Tongue (tissue), 2 donors: ENCODE measurements around the gene B4GALNT2. TPM values are rescaled to one million over a fixed set of nuclear protein-coding genes. Genes with fewer than 3 reads are reported as not detected.
"Not testable (repeated sequence)": the region's sequence is repeated elsewhere in the genome, so short reads cannot be mapped to it uniquely, and the experiment has no call there.

Experiments used
- DNase-seq: peaks from one replicate; pipeline ENCODE4 v3.0.0-alpha.2; 2015
- total RNA-seq: library from RNA; depleted of rRNA; stranded (reverse); fragments of >200 nt; gene quantifications from one replicate; pipeline ENCODE4 v1.2.3, GENCODE V29; 2014

The B4GALNT2 gene
- total RNA-seq, result under 0.01 TPM

GRCh38 chr17:49132699-49133364 is at the start of gene B4GALNT2:
B4GALNT2 (plus strand) TSS chr17:49132769; CDS start chr17:49132793, 24 bp downstream.
- peak; percentile 6 for DNase-seq

DNA sequence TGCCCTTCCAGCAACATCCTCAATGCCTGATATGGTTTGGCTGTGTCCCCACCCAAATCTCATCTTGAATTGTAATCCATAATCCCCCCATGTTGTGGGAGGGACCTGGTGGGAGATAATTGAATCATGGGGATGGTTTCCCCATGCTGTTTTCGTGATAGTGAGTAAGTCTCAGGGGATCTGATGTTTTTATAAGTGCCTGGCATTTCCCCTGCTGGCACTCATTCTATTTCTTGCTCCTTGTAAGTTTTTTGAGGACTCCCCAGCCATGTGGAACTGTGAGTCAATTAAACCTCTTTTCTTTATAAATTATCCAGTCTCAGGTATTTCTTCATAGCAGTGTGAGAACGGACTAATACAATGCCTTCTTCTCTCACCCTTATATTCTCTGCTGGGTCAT is 47.5 kb upstream of the B4GALNT2 start:
- DNase-seq, result not testable (repeated sequence)

DNA sequence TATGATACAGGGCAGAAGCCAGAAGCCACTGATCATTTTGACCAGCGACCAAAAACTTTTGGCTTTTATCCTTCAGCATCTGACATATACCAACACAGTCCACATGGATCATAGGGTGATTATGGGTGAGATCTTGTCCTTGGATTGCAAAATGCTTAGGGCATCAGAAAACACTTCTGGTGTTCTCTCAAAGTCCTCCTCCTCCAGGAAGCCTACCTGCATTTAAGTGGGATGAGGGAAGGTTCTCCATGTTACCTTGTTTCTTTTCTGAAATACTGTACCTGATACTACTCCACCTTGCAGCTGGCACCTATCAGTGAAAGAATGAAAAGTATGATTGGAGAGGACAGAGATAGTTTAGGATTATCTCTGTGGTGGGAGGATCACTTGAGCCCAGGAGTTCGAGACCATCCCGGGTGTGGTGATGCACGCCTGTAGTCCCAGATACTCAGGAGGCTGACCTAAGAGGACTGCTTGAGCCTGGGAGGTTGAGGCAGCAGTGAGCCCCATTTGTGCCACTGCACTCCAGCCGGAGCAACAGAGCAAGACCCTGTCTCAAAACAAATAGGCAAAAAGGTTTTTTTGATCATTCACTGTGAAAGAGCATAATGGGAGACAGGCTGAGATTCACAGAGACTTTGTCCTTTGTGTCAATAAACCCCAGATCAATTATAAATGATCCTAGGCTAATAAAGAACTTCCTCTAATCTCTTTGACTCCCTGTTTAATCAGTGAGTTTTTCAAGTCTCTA is 46.8 kb upstream of the B4GALNT2 start:
- no peak for DNase-seq

- DNase-seq, result no peak
These were observed 46.3 kb upstream of the B4GALNT2 start for GRCh38 chr17:49086316-49086605.

GRCh38 chr17:49086649-49087048 is 45.9 kb upstream of the B4GALNT2 start:
- DNase-seq, result no peak

GRCh38 chr17:49089094-49089493 is 43.5 kb upstream of the B4GALNT2 start:
- no peak for DNase-seq

- DNase-seq, result peak; percentile 29
These were observed 41.5 kb upstream of the B4GALNT2 start for GRCh38 chr17:49090878-49091594.

- DNase-seq, result peak; percentile 25
These were observed 39.4 kb upstream of the B4GALNT2 start for GRCh38 chr17:49093131-49093530.

DNA sequence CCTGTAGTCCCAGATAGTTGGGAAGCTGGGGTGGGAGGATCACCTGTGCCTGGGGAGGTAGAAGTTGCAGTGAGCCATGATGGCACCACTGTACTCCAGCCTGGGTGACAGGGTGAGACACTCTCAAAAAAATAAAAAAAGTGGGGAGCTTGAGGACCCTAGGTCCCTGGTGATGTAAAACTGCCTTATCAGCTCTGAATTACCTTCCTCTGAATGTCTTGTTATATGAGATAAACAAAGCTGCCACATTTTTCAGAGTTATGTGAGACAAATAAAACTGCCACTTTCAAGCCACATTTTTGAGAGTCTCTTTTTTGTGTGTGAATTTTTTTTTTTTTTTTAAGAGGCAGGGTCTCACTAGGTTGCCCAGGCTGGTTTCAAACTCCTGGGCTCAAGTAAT is 32.0 kb upstream of the B4GALNT2 start:
- no peak for DNase-seq

GRCh38 chr17:49101054-49101534 is 31.5 kb upstream of the B4GALNT2 start:
- DNase-seq, result peak; percentile 2

GRCh38 chr17:49103360-49103759 is 29.2 kb upstream of the B4GALNT2 start:
- DNase-seq, result not testable (repeated sequence)

GRCh38 chr17:49104511-49105074 is 28.0 kb upstream of the B4GALNT2 start:
- no peak for DNase-seq

DNA sequence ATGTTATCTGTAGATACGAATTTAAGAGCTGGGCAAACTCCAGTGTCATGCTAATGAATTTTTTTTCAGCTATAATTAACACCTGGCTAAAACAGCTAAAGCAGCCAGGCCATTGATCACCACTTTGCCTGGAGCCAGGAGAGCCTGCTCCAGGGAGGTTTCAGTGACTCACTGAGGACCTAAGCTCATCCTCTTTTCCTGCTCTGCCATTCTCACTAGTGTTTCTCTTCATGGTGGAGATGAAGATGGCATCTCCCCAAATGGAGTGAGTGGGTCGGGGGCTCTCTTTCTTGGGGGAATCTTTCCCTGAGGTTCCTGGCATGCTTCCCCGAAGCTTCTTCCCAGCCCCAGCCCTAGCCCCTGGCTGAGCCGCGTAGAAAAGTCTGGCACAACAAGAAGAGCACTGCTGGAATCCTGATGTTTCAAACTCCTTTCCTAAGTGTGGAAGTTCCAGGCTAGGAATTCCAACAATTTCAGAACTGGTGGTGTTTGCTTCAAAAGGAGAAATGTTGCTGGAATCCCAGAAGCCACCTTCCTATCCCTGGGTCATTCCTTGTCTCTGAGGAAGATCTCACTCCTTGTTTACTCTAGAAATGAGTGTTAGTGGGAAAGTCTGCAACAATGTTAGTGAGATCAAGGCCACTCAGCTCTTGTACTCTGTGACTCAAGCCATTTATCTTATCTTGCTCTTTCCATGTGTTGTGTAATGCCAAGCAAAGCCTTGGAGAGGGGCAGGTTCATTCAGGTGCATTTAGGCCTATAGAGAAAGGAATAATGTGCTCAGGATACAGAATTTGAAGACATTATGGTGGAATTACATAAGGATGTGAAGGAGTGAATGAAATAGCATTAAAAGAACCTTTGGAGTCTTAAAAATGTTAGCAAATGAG is 26.0 kb upstream of the B4GALNT2 start:
- no peak for DNase-seq

GRCh38 chr17:49107211-49107557 is 25.4 kb upstream of the B4GALNT2 start:
- DNase-seq, result no peak

GRCh38 chr17:49108318-49108717 is 24.3 kb upstream of the B4GALNT2 start:
- no peak for DNase-seq

DNA sequence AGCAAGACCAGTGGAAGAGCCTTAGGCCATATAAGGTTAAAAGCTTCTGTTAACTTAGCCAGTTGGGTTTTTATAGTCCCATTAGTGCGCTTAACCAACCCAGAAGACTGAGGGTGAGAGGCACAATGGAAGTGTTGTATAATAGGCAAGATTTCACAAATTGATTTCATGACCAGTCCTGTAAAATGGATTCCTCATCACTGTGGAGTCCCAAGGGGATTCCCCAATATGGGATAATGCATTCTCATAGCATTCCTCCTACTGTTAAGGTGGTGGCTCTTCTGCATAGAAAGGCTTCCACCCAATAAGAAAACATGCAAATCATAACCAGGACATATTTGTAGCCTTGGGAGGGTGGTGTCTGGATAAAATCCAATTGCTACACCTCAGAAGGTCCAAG is 22.1 kb upstream of the B4GALNT2 start:
- DNase-seq, result no peak

GRCh38 chr17:49111934-49112333 is 20.6 kb upstream of the B4GALNT2 start:
- DNase-seq, result no peak

DNA sequence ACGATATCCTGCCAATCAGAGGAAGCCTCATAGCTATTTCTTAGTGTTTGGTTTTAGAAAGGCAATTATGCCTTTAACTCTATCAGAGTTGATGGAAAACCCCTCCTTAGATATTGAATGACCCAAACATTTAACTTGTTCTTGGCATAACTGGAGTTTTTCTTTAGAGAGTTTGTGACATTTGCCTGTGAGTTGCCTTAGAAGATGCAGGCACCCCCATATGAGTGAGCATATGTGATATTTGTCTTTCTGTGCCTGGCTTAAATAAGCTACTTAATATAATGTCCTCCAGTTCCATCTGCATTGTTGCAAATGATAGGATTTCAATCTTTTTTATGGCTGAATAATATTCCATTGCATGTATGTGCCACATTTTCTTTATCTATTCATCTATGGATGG is 19.6 kb upstream of the B4GALNT2 start:
- no peak for DNase-seq

DNA sequence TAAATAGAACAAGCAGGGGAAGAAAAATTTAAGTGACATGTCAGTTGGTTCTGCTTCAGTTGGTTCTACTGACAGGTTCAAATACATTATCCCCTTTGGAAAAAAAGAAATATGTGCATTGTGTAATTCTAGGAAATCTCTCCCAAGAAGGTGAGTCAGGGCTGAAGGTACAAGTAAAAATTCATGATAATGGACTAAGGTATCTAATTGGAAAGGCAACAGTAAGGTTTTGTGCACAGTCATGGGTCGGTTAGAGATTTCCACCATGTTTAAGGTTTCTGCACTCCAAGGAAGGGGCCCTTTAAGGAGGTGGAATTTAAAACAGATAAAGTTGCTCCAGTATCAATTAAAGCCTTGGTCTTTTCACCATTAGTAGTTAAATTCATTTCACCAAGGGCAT is 17.9 kb upstream of the B4GALNT2 start:
- DNase-seq, result no peak

DNA sequence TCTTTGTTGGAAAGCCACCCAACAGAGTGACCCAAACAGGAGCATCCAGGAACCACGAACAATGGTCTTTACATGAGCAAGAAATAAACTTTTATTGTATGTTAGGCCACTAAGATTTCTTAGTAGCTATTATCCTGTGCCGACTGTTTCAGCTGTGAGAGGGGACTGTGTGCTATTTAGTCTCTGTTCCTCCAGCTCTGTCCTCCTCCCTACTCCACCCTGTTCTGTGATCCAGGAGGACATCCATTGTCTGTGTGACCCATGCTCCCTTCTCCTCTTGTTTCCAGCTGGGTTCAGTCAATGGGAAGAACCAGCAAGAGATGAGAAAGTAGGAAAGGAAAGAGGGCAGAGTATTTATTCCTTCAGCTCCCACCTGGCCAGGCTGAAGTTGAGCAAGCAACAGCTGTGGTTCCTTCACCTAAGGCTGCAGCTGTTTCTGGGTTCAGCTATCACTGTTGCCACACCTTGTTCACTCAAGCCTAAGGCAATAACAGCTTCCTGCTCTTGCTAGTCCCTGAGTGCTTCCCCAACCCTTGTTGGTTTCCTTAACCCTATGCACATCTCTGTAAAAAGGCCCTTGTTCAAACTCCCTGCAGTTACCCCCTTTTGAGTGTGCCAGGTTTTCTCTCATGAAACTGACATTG is 14.9 kb upstream of the B4GALNT2 start:
- DNase-seq, result no peak

- no peak for DNase-seq
These were observed 12.4 kb upstream of the B4GALNT2 start for GRCh38 chr17:49120166-49120565.
